GM12801 (cell line): ENCODE data around the gene S100A16.

Experiments used
- CTCF ChIP-seq: IDR thresholded peaks from one replicate; pipeline ENCODE4 v1.5.1; 2011; ENCODE audit warnings: control low read depth; ENCODE audit not compliant: insufficient read length; ENCODE audit errors: extremely low read depth

Gene S100A16

GRCh38 chr1:153652805-153653500, 40.0 kb upstream of the S100A16 start:
- no peak for TF ChIP-seq CTCF

- TF ChIP-seq CTCF, result no peak
Measured at GRCh38 chr1:153651771-153652170, 38.8 kb upstream of the S100A16 start.

DNA sequence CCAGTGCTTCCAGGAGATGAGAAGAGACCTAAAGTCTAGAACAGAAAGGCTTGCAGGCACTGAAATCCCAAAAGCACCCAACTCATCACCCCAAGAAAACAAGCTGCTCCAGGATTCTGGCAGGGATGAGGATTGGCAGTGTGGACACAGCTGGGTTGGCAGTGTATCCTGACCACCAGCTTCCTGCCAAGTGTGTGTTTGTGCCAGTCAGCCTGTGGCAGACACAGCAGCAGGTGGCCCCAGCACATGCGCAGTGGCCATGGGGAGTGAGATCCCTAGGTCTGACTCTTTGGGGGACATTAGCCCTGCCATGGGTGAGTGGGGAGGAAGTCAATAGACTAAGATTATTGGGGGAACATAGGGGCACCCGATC, 36.9 kb upstream of the S100A16 start:
- TF ChIP-seq CTCF, result no peak

DNA sequence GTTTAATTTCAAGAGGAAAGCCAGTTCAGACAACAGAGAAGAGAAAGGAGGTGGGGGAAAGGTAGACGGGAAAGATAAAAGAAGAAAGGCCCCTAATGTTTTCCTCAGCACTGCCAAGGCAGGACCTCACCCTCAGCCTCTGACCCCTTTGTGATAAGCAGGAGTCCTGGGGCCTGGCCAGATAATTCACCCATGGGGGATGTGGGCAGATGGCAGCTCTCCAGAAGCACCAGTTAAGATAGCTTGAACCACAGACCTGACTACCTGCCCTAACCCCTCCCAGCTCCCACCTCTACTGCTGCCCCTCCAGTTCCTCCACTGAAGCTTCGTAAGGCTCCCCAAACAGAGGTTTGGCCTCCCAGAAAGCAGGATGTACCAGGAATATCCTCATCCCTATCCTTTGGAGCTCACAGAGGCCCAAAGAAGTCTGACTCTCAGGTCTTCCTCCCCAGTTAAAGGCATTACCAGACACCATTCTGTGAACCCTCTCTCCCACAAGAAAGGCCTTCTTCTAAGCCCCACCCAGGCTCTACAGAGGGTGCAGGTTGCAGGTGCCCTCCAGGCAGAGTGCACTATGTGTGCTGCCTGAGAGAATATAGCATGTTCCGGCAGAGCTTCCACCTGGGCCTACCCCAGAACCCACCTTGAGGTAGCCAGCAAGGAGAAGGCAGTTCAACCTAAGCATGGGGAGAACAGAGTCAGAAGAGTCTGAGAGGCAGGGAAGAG, 36.4 kb upstream of the S100A16 start:
- no peak for TF ChIP-seq CTCF

DNA sequence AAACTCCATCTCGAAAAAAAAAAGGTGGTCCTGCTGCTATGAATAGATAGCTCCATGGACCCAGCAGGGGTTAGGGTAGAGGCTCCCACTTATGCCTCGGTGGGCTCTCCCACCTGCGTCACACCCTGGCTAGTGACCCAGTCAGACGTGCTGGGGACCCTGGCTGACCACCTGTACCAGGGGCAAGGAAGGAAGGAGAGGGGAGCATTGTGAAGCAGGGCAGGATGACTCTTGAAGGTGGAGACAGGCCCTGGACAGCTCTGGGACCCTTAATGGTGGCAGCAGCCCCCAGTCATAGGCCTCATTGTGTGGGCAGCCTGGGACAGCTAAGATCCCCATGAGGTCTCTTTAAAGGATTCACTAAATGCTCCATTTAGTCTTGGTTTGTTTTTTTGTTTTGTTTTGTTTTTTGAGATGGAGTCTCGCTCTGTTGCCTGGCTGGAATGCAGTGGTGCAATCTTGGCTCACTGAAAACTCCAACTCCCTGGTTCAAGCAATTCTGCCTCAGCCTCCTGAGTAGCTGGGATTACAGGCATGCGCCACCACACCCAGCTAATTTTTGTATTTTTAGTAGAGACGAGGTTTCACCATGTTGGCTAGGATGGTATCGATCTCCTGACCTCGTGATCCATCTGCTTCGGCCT, 35.2 kb upstream of the S100A16 start:
- TF ChIP-seq CTCF, result no peak

GRCh38 chr1:153647346-153647714, 34.4 kb upstream of the S100A16 start:
- TF ChIP-seq CTCF, result no peak

GRCh38 chr1:153646672-153647345, 33.9 kb upstream of the S100A16 start:
- no peak for TF ChIP-seq CTCF
